Bronchial epithelial cell (primary cell): Measurements from ENCODE around the gene CERS2. TPM values are rescaled to one million over a fixed set of nuclear protein-coding genes. Genes with fewer than 3 reads are reported as not detected.
A peak's percentile ranks its signal among the peaks of the same experiment; 100 is the strongest.

Experiments used
- DNase-seq: peaks from one replicate; pipeline ENCODE4 v3.0.0-alpha.2; 2010; ENCODE audit warnings: low read depth
- FAIRE-seq: peaks from 2 replicates; lab custom pipeline; 2011; peaks lifted over from hg19 to GRCh38; lab: Jason Lieb, UNC
- H3K27me3 ChIP-seq: 2 replicates; pipeline ENCODE4 v1.5.1; 2011; ENCODE audit warnings: low read length; ENCODE audit not compliant: control insufficient read depth, insufficient read depth
- H3K36me3 ChIP-seq: 2 replicates; pipeline ENCODE4 v1.5.1; 2011; ENCODE audit warnings: low read length; ENCODE audit not compliant: control insufficient read depth, insufficient read depth
- H3K4me3 ChIP-seq: 2 replicates; pipeline ENCODE4 v1.5.1; 2011; ENCODE audit warnings: mild to moderate bottlenecking, low read depth, low read length, control low read depth
- total RNA-seq: library from RNA; depleted of rRNA; stranded (reverse); fragments of >200 nt; gene quantifications from 2 replicates; pipeline ENCODE4 v1.2.1, GENCODE V29; 2014
- TF ChIP-seq, protein P1 (sequence below): IDR thresholded peaks from 2 replicates; pipeline ENCODE4 v1.5.1; 2011; ENCODE audit warnings: mild to moderate bottlenecking, moderate library complexity, low read length, control low read depth, inconsistent platforms; ENCODE audit not compliant: insufficient read depth, severe bottlenecking

The CERS2 gene
- total RNA-seq, 1 donor from 2014 or later = 82.9 TPM

DNA sequence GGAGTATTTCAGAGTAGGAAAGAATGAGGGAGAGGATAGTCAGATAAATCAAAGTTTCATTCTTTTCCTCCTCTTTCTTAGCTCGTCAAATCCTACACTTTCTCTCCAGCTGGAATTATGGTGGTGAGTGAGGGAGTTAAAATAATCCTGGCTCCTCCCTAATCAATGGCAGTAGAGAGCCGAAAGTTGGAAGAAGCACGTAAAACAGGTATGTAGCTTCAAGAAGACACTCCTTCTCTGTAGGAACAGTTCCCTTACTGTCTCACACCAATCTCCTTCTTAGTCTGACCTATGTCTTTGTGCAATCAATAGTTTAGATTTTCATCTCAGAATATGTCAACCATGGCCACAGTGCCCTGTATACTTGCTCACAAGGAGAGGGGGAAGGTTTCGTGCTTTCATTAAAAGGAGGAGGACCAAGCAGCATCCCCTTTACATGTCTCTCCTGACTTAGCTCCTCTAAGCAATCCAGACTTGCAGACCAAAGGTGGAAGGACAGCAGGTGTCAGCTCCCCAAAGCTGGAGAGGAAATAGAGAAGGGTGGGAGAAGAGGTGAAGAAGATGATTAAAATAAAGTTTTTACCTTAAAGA lies 31.2 kb upstream of the CERS2 start:
- H3K4me3 ChIP-seq = peak overlapping the region; percentile 46
- no peak for DNase-seq
- no peak for FAIRE-seq
- H3K27me3 ChIP-seq = no peaks in the 10 kb centered on the region
- TF ChIP-seq, protein P1, sequence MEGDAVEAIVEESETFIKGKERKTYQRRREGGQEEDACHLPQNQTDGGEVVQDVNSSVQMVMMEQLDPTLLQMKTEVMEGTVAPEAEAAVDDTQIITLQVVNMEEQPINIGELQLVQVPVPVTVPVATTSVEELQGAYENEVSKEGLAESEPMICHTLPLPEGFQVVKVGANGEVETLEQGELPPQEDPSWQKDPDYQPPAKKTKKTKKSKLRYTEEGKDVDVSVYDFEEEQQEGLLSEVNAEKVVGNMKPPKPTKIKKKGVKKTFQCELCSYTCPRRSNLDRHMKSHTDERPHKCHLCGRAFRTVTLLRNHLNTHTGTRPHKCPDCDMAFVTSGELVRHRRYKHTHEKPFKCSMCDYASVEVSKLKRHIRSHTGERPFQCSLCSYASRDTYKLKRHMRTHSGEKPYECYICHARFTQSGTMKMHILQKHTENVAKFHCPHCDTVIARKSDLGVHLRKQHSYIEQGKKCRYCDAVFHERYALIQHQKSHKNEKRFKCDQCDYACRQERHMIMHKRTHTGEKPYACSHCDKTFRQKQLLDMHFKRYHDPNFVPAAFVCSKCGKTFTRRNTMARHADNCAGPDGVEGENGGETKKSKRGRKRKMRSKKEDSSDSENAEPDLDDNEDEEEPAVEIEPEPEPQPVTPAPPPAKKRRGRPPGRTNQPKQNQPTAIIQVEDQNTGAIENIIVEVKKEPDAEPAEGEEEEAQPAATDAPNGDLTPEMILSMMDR = no peak
- peaks cover 1% of the 10 kb centered on the region for H3K36me3 ChIP-seq

- no peaks in the 10 kb centered on the region for H3K27me3 ChIP-seq
- H3K36me3 ChIP-seq = peaks cover 5% of the 10 kb centered on the region
- no peak overlapping the region for H3K4me3 ChIP-seq
- FAIRE-seq (no peak), DNase-seq (no peak)
- TF ChIP-seq, protein P1 = no peak
Measured at GRCh38 chr1:151003180-151003579, 28.5 kb upstream of the CERS2 start.

- no peak overlapping the region for H3K4me3 ChIP-seq
- no peaks in the 10 kb centered on the region for H3K27me3 ChIP-seq
- FAIRE-seq = no peak
- DNase-seq = no peak
- TF ChIP-seq, protein P1 = no peak
- peaks cover 5% of the 10 kb centered on the region for H3K36me3 ChIP-seq
Measured at GRCh38 chr1:151002611-151003010, 28.0 kb upstream of the CERS2 start.

GRCh38 chr1:151002051-151002450 lies 27.4 kb upstream of the CERS2 start:
- FAIRE-seq (no peak), DNase-seq (no peak)
- TF ChIP-seq, protein P1 = no peak
- peaks cover 5% of the 10 kb centered on the region for H3K36me3 ChIP-seq
- no peak overlapping the region for H3K4me3 ChIP-seq
- H3K27me3 ChIP-seq = no peaks in the 10 kb centered on the region

GRCh38 chr1:151001602-151002001 lies 27.0 kb upstream of the CERS2 start:
- Histone ChIP-seq H3K4me3 (no peak overlapping the region), H3K36me3 (peaks cover 5% of the 10 kb centered on the region), H3K27me3 (no peaks in the 10 kb centered on the region)
- DNase-seq (no peak), FAIRE-seq (no peak)
- TF ChIP-seq, protein P1 = no peak

GRCh38 chr1:151000408-151000807 lies 25.8 kb upstream of the CERS2 start:
- FAIRE-seq (no peak), DNase-seq (no peak)
- Histone ChIP-seq H3K4me3 (no peak overlapping the region), H3K36me3 (peaks cover 5% of the 10 kb centered on the region), H3K27me3 (no peaks in the 10 kb centered on the region)
- TF ChIP-seq, protein P1 = no peak
